NCI-H146 treated with DMSO at 0.1 percent for 48 hours (cell line): ENCODE data around the gene AIF1L.

Source experiments
- DNase-seq: peaks from one replicate; lab custom pipeline; 2025; ENCODE audit not compliant: unreplicated experiment; lab: John Stamatoyannopoulos, UW

The AIF1L gene

DNA sequence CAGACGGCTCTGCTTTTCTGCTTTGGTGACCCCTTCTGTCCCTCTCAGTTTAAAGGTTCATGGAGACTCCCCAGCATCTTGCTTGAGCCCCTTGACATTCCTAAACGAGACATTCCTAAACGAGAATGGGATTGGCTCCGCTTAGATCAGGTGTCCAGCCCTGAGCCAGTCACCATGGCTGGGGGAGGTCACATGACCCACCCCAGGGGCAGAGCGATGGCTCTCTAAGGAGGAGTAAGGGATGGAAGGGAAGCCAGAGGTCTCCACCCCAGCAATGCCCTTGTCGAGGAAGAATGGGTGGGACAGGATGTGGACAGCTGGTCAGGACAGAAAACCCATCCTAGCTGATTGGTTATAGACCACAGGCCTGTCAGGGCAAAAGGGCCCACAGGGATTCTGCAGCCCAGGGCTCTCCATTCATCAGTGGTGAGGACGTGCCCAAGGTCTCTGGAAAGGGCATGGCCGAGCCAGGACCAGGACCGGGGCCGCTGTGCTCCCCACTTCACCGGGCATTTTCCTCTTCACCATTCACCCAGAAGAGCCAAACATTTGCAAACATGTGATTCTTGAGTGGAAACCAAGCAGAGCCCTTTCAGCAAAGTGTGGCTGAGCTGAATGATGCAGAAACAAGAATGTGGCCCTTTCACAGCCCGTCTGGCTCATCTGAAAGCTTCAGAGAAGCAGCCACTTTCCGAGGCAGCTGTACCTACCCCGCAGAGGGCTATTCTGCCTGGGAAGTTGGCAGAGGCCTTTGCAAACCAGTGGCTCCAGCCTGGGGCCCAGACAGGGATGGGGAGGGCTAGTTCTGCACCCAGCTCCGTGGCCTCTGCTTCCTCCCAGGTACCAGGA lies 19.8 kb upstream of the AIF1L start:
- DNase-seq: no peak

- no peak for DNase-seq
Observed at GRCh38 chr9:131078427-131079366, 17.6 kb upstream of the AIF1L start.

- no peak for DNase-seq
Observed at GRCh38 chr9:131080589-131080988, 15.7 kb upstream of the AIF1L start.

DNA sequence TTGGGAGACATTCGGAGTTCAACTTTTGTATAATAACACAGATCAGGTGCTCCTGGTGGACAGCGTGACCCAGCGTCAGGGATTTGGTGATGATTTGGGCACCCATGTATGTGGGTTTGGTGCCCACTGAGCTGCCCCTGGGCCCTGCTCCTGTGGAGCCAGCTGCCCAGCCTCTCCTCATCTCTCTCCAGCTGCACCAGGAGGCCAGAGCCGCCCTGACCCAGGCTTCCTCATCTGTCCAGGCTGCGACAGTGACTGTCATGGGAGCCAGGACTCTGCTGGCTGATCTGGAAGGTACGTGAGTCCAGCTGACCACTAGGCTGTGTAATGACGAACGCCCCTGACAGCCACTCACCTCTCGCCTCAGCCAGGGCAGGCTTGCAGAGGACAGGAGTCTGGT lies 14.5 kb upstream of the AIF1L start:
- no peak for DNase-seq

GRCh38 chr9:131082774-131083512 lies 13.4 kb upstream of the AIF1L start:
- DNase-seq: no peak

- DNase-seq: no peak
Observed at GRCh38 chr9:131084661-131085369, 11.5 kb upstream of the AIF1L start.

DNA sequence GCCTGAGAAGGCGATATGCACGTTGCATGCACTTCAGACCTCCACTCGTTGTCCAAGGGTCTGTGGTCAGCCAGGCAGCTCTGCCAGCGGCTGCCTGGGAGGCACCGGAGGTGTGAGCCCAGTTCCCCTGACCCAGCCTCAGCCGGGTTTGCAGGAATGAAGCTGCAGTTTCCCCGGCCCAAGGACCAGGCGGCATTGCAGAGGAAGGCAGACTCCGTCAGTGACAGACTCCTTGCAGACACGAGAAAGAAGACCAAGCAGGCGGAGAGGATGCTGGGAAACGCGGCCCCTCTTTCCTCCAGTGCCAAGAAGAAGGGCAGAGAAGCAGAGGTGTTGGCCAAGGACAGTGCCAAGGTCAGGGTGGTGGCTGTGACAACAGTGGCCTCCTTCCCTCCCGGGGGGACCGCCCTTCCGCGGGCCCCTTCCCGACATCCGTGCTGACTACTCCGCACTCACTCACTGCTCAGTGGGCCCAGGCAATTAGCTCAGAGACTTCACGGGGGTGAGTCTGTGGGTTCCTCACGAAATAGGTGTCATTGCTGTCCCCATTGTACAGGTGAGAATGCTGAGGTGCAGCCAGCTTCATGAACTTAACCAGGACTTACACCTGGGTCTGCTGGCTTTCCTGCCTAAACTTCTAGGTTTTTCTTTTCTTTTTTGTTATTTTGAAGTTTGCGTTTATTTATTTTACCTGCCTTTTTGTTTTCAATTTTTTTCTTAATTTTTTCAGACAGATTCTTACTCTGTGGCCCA lies 10.8 kb upstream of the AIF1L start:
- no peak for DNase-seq

DNA sequence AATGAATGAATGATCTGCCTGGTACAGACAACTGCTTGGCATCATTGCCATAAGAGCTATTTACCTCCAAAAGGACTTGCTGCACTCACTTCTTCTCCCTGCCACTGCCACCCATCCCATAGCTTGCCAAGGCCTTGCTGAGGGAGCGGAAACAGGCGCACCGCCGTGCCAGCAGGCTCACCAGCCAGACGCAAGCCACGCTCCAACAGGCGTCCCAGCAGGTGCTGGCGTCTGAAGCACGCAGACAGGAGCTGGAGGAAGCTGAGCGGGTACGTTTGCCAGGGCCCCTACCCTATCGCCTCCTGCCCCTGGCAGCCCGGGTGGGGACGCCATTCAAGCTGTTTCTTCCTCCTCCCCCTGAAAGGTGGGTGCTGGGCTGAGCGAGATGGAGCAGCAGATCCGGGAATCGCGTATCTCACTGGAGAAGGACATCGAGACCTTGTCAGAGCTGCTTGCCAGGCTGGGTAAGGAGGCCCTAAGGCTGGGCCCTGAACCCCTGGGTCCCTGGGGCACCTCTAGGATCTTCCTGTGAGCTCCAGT lies 8.9 kb upstream of the AIF1L start:
- no peak for DNase-seq

DNA sequence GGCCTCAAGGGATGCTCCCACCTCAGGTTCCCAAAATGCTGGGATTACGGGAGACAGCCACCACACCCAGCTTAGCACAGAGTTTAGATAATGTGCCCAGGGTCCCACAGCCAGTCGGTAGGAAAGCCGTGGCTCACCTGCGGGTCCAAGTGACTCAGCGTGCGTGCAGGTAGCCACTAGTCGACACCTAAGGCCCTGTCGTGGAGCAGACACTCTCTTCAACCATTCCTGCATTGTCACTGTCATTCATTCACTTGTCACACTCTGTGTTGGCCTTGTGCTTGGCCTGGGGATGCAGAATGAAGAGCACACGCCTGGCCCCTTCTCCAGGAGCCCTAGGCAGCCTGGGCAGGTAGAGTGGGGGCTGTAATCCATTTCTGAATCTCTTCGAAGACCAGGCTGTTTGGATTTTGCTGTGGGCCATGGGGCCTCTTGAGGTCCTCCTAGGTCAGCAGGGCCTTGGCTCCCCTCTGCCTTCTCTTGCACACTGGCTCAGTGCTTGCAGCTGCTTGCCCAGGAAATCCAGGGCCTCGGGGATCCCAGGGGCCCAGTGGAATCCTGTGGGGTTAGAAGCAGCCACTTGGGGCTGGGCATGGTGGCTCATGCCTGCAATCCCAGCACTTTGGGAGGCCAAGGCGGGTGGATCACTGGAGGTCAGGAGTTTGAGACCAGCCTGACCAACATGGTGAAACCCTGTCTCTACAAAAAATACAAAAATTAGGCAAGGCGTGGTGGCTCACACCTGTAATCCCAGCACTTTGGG lies 6.1 kb upstream of the AIF1L start:
- no peak for DNase-seq

- DNase-seq: no peak
Observed at GRCh38 chr9:131091352-131091992, 4.9 kb upstream of the AIF1L start.

- DNase-seq: no peak
Observed at GRCh38 chr9:131092030-131092429, 4.3 kb upstream of the AIF1L start.

DNA sequence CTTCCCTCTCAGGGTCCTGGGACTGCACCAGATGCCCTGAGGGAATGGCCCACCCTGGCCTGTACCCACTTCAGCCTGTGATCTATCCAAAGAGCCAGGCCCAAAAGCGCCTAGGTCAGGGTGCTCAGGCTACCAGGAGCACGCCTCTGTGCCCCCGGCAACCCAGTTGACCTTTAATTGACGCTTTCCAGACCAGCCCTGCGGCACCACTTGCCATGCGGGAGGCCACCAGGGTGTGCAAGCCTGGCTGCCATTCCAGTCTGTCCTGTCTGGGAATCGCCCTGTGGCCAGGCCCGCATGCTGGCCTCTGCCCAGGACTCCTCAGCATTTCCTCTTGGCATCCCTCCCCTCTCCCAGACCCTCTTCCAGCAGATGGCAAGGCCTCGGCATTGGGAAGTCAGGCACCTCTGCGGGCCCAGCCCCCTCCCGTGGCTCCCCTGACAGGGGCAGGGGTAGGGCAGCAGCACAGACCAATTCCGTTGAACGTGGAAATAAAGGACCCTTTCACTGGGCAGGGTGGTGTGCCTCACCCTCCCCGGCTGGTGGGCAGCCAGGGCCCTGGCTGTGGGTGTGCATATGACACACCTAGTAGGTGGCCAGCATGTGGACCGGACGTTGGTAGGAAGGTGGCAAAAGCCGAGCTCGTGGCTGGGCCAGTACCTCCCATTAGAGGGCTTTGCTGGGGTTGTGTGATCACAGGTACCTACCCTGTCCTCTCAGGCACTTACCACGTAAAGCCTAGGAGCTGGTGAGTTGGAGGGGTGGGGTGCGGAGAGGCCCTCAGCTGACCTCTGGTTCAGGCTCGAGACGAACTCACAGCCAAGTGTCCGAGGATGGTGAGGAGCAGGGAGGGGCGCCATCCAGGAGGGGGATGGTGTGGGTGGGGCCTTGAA lies 3.5 kb upstream of the AIF1L start:
- DNase-seq: no peak

DNA sequence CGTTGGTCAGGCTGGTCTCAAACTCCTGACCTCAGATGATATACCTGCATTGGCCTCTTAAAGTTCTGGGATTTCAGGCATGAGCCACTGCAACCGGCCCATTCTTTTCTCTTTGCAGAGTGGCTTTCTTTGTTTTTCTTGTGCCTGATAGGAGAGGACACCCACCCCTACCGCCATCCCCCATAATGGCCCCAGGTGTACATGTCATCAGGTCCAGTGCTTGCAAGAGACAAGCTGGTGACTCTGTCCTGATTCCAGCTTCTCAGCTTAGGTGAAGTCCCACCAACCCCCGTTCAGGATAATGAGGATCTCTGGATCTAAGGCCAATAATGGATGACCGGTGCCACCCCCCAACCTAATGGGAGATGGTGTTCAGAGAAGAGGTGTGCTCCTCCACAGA lies 2.3 kb upstream of the AIF1L start:
- DNase-seq: no peak

- DNase-seq: no peak
Observed at GRCh38 chr9:131094622-131095021, 1.7 kb upstream of the AIF1L start.

DNA sequence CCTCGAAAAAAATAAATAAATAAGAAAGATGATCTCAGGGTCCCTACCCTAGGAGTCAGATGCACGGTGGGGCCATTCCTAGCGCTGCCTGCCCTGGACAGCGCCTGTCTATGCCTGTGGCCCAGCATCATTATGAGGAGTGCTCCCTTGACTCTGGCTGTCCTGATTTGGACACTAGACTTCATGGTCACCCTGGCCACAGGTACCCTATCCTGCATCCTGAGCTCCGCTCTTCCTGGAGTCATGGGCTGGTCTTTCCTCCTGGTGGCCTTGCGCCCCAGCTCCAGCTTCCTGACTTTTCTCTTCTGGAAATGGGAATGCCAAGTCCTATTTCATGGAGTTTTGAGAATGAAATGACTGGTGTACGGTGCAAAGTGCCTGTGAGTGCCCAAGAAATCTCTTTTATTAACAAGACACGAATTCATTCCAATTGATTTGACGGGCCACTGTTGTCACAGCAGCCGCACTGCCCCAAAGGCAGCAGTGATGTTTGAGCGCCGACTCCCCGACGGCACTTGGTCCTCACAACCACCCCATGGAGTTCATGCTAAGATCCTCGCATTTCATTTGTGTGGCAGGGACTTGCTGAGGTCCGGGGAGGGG lies 564 bp upstream of the AIF1L start:
- no peak for DNase-seq

- no peak for DNase-seq
Observed at GRCh38 chr9:131097126-131097947, 1.0 kb downstream of the AIF1L start.
